HEK293 (cell line): ENCODE results near the gene CFL1.
A peak's percentile ranks its signal among the peaks of the same experiment; 100 is the strongest.

Experiments
- CTCF ChIA-PET: fragments of 350-600 bp; formaldehyde crosslinking; extraction: SDS; loops from one replicate; lab custom pipeline; 2021; ENCODE audit warnings: antibody characterized with exemption; lab: Yijun Ruan, JAX
- POLR2A ChIA-PET: fragments of 300-600 bp; formaldehyde crosslinking; extraction: SDS; loops from one replicate; lab custom pipeline; 2020; ENCODE audit warnings: antibody characterized with exemption, inconsistent platforms; lab: Yijun Ruan, JAX
- H3K27ac ChIP-seq: fragments of 200-500 bp; sonication (Bioruptor generic); 2 replicates; pipeline ENCODE4 v1.5.1; 2014; ENCODE audit warnings: low read depth, low read length, control low read depth, inconsistent platforms; ENCODE audit errors: extremely low read depth
- H3K36me3 ChIP-seq, 2 experiments: fragments of 200-500 bp in 1 of 2; sonication (Bioruptor generic) in 1 of 2; 1 replicate in 1 of 2; 2 replicates in 1 of 2; pipeline ENCODE4 v1.5.1; 2014 to 2017; ENCODE audit warnings: inconsistent platforms in 2 of 2, low read length in 2 of 2; ENCODE audit not compliant: control insufficient read depth in 2 of 2, insufficient read depth in 1 of 2
- H3K4me1 ChIP-seq: fragments of 200-500 bp; sonication (Bioruptor generic); 2 replicates; pipeline ENCODE4 v1.5.1; 2014; ENCODE audit warnings: mild to moderate bottlenecking, low read length, inconsistent platforms; ENCODE audit not compliant: control insufficient read depth, insufficient read depth
- H3K4me3 ChIP-seq: 2 replicates; pipeline ENCODE4 v1.5.1; 2011; ENCODE audit warnings: low read depth, mild to moderate bottlenecking, control low read depth, low read length, moderate library complexity
- H3K9me3 ChIP-seq: fragments of 200-500 bp; sonication (Bioruptor generic); 2 replicates; pipeline ENCODE4 v1.5.1; 2014; ENCODE audit warnings: low read depth, low read length, inconsistent platforms; ENCODE audit not compliant: control insufficient read depth, insufficient read depth
- EGR2 ChIP-seq: fragments of 450-650 bp; formaldehyde crosslinking; IDR thresholded peaks from 2 replicates; pipeline ENCODE4 v1.5.1; 2016; ENCODE audit warnings: low read depth, missing biosample characterization, missing genetic modification characterization
- YY2 ChIP-seq: fragments of 450-650 bp; formaldehyde crosslinking; IDR thresholded peaks from 2 replicates; pipeline ENCODE4 v1.5.1; 2016; ENCODE audit warnings: missing biosample characterization, missing genetic modification characterization
- ZNF114 ChIP-seq: fragments of 450-650 bp; formaldehyde crosslinking; IDR thresholded peaks from 2 replicates; pipeline ENCODE4 v1.5.0; 2017; ENCODE audit warnings: missing biosample characterization, missing genetic modification characterization
- ZNF239 ChIP-seq: fragments of 450-650 bp; formaldehyde crosslinking; IDR thresholded peaks from 2 replicates; pipeline ENCODE4 v1.5.1; 2016; ENCODE audit warnings: missing biosample characterization, missing genetic modification characterization
- ZNF266 ChIP-seq: fragments of 450-650 bp; formaldehyde crosslinking; IDR thresholded peaks from 2 replicates; pipeline ENCODE4 v1.5.1; 2016; ENCODE audit warnings: missing biosample characterization, missing genetic modification characterization, low read depth
- ZNF391 ChIP-seq: fragments of 450-650 bp; formaldehyde crosslinking; IDR thresholded peaks from 2 replicates; pipeline ENCODE4 v1.5.1; 2016; ENCODE audit warnings: low read depth, missing biosample characterization, missing genetic modification characterization, borderline replicate concordance
- ZNF416 ChIP-seq: fragments of 450-650 bp; formaldehyde crosslinking; IDR thresholded peaks from 2 replicates; pipeline ENCODE4 v1.5.1; 2016; ENCODE audit warnings: missing biosample characterization, missing genetic modification characterization
- ZNF501 ChIP-seq: fragments of 450-650 bp; formaldehyde crosslinking; IDR thresholded peaks from 2 replicates; pipeline ENCODE4 v1.5.1; 2016; ENCODE audit warnings: missing biosample characterization, missing genetic modification characterization
- ZNF510 ChIP-seq: fragments of 450-650 bp; formaldehyde crosslinking; IDR thresholded peaks from 2 replicates; pipeline ENCODE4 v1.5.1; 2018; ENCODE audit warnings: mild to moderate bottlenecking, missing genetic modification characterization, missing biosample characterization; ENCODE audit not compliant: insufficient replicate concordance
- ZNF585B ChIP-seq: fragments of 450-650 bp; formaldehyde crosslinking; IDR thresholded peaks from 2 replicates; pipeline ENCODE4 v1.5.1; 2016; ENCODE audit warnings: missing biosample characterization, missing genetic modification characterization
- ZNF626 ChIP-seq: fragments of 450-650 bp; sonication (Bioruptor Pico); formaldehyde crosslinking; IDR thresholded peaks from 2 replicates; pipeline ENCODE4 v1.5.1; 2018; ENCODE audit warnings: missing biosample characterization, missing genetic modification characterization, inconsistent platforms
- ZNF768 ChIP-seq: fragments of 450-650 bp; formaldehyde crosslinking; IDR thresholded peaks from 2 replicates; pipeline ENCODE4 v1.5.1; 2018; ENCODE audit warnings: missing biosample characterization, mild to moderate bottlenecking, missing genetic modification characterization
- ZNF777 ChIP-seq: fragments of 450-650 bp; formaldehyde crosslinking; IDR thresholded peaks from 2 replicates; pipeline ENCODE4 v1.5.1; 2017; ENCODE audit warnings: missing biosample characterization, missing genetic modification characterization, borderline replicate concordance
- ZNF791 ChIP-seq: fragments of 450-650 bp; formaldehyde crosslinking; IDR thresholded peaks from 2 replicates; pipeline ENCODE4 v1.5.1; 2016; ENCODE audit warnings: missing biosample characterization, missing genetic modification characterization
- ZNF843 ChIP-seq: fragments of 450-650 bp; formaldehyde crosslinking; IDR thresholded peaks from 2 replicates; pipeline ENCODE4 v1.5.1; 2016; ENCODE audit warnings: missing biosample characterization, missing genetic modification characterization
- ZSCAN23 ChIP-seq: fragments of 450-650 bp; formaldehyde crosslinking; IDR thresholded peaks from 2 replicates; pipeline ENCODE4 v1.5.1; 2016; ENCODE audit warnings: missing biosample characterization, missing genetic modification characterization
- TF ChIP-seq, protein P1 (sequence below): fragments of 450-650 bp; formaldehyde crosslinking; IDR thresholded peaks from 2 replicates; pipeline ENCODE4 v1.5.1; 2016; ENCODE audit warnings: missing biosample characterization, missing genetic modification characterization
- TF ChIP-seq, protein P2 (sequence below): fragments of 450-650 bp; formaldehyde crosslinking; IDR thresholded peaks from 2 replicates; pipeline ENCODE4 v1.5.1; 2016; ENCODE audit warnings: missing biosample characterization, missing genetic modification characterization
- TF ChIP-seq, protein P3 (sequence below): fragments of 450-650 bp; formaldehyde crosslinking; IDR thresholded peaks from 2 replicates; pipeline ENCODE4 v1.5.1; 2016; ENCODE audit warnings: missing biosample characterization, missing genetic modification characterization

The CFL1 gene

DNA sequence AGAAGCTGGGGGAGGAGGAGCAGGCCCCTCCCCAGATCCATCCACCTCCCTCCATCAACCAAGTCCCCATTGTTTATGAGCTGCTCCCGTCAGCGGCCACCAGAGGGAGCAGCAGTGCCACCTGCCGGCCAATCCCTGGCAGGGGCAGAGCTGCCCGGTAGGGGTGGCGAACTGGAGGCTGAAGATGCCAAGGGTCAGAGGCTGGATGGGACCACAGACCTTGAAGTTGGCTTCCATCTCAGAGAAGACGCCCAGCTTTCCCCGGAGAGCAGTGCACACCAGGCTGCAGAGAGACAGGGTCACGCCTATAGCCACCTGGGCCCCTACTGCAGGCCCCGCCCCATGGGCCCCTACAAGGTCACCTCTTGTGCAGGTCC, 26.7 kb upstream of the CFL1 start (continued):
- TF ChIP-seq, protein P1, sequence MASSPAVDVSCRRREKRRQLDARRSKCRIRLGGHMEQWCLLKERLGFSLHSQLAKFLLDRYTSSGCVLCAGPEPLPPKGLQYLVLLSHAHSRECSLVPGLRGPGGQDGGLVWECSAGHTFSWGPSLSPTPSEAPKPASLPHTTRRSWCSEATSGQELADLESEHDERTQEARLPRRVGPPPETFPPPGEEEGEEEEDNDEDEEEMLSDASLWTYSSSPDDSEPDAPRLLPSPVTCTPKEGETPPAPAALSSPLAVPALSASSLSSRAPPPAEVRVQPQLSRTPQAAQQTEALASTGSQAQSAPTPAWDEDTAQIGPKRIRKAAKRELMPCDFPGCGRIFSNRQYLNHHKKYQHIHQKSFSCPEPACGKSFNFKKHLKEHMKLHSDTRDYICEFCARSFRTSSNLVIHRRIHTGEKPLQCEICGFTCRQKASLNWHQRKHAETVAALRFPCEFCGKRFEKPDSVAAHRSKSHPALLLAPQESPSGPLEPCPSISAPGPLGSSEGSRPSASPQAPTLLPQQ (tag by site-specific recombination), result no peak
- TF ChIP-seq ZNF501 (tag by site-specific recombination), result 0 out of 2 replicates have a peak, but pooled peaks have one; percentile 28
- TF ChIP-seq ZNF114 (tag by site-specific recombination), result no peak
- no peak for TF ChIP-seq ZNF768 (tag by site-specific recombination)
- no peak for TF ChIP-seq ZSCAN23 (tag by site-specific recombination)
- TF ChIP-seq ZNF510 (tag by site-specific recombination), result no peak
- TF ChIP-seq ZNF585B (tag by site-specific recombination), result no peak
- TF ChIP-seq, protein P2, sequence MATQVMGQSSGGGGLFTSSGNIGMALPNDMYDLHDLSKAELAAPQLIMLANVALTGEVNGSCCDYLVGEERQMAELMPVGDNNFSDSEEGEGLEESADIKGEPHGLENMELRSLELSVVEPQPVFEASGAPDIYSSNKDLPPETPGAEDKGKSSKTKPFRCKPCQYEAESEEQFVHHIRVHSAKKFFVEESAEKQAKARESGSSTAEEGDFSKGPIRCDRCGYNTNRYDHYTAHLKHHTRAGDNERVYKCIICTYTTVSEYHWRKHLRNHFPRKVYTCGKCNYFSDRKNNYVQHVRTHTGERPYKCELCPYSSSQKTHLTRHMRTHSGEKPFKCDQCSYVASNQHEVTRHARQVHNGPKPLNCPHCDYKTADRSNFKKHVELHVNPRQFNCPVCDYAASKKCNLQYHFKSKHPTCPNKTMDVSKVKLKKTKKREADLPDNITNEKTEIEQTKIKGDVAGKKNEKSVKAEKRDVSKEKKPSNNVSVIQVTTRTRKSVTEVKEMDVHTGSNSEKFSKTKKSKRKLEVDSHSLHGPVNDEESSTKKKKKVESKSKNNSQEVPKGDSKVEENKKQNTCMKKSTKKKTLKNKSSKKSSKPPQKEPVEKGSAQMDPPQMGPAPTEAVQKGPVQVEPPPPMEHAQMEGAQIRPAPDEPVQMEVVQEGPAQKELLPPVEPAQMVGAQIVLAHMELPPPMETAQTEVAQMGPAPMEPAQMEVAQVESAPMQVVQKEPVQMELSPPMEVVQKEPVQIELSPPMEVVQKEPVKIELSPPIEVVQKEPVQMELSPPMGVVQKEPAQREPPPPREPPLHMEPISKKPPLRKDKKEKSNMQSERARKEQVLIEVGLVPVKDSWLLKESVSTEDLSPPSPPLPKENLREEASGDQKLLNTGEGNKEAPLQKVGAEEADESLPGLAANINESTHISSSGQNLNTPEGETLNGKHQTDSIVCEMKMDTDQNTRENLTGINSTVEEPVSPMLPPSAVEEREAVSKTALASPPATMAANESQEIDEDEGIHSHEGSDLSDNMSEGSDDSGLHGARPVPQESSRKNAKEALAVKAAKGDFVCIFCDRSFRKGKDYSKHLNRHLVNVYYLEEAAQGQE (tag by site-specific recombination), result no peak

DNA sequence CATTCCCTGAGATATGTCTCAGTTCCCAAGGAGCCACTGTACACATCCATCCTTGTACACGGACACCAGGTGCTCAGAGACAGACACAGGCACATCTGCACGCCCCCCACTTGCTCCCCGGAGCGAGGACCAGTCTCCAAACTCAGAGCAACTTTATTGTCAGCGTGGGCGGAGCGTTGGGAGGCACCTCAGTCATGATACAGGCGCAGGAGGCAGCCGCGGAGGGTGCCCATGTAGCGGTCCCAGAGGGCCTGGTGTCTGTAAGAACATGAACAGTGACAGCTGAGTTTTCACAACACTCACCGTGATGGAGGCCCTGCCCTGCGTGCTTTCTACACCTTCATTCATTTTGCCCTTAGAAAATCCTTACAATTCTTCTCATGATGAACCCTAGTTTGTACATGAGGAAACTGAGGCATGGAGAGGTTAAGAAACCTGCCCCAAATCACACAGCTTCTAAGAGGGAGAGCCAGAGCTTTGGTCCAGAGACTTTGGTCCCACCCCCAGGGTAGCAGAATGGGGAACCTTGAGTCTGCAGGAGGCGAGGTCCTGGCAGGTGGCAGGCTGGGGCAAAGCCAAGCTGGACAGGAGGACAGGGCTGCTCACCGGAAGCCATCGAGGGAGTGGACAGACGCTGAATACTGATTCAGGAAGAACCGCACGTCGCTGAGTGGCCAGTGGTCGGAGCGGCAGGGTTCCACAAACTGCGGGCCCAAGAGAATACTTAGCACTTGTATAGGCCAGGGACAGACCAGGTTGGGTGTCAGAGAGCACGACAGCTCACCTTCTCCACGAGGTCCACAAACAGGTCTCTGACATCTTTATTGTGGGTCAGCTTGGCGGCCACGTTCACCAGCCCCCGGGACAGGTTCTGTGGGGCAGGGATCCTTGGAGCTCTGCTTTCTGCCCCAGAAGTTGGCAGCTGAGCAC, 26.1 kb upstream of the CFL1 start:
- TF ChIP-seq ZNF239 (tag by site-specific recombination) (no peak), ZNF843 (tag by site-specific recombination) (no peak), ZNF777 (tag by site-specific recombination) (no peak), YY2 (tag by site-specific recombination) (no peak), ZNF501 (tag by site-specific recombination) (no peak), ZNF391 (tag by site-specific recombination) (no peak), ZNF626 (no peak), EGR2 (tag by site-specific recombination) (no peak), ZNF416 (no peak), ZNF266 (tag by site-specific recombination) (no peak), ZNF791 (no peak)
- TF ChIP-seq, protein P3, sequence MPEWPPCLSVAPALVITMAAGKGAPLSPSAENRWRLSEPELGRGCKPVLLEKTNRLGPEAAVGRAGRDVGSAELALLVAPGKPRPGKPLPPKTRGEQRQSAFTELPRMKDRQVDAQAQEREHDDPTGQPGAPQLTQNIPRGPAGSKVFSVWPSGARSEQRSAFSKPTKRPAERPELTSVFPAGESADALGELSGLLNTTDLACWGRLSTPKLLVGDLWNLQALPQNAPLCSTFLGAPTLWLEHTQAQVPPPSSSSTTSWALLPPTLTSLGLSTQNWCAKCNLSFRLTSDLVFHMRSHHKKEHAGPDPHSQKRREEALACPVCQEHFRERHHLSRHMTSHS (tag by site-specific recombination), result no peak
- H3K27ac ChIP-seq, result no peak overlapping the region
- no peak overlapping the region for H3K4me3 ChIP-seq
- no peaks in the 10 kb centered on the region for H3K9me3 ChIP-seq
- CTCF ChIA-PET, result interaction anchor here (0.5 to 9.5 kb wide), 43 partner anchors 8 to 261 kb away, joined by 3 to 189 read pairs (median 6); partner anchors contain the start of genes CFL1, FOSL1, KAT5 and MUS81
- peaks cover 0 to 53% of the 10 kb centered on the region in 2 experiments; a peak in 2 of 3 replicates for H3K36me3 ChIP-seq
- POLR2A ChIA-PET, result interaction anchor here (0.6 to 2.3 kb wide), 12 partner anchors 10 to 253 kb away, joined by 3 to 13 read pairs (median 6); partner anchors contain the start of genes CFL1, KAT5, MUS81 and RNASEH2C
- no peaks in the 10 kb centered on the region for H3K4me1 ChIP-seq
